D721Med (cell line): ENCODE data around the gene SFT2D2.

Experiments used
- DNase-seq: peaks from one replicate; pipeline ENCODE4 v3.0.0; 2011; ENCODE audit warnings: low spot score; ENCODE audit not compliant: insufficient read length
- FAIRE-seq: peaks from 2 replicates; lab custom pipeline; 2011; peaks lifted over from hg19 to GRCh38; lab: Jason Lieb, UNC
- CTCF ChIP-seq: IDR thresholded peaks from 2 replicates; pipeline ENCODE4 v1.5.1; 2012; ENCODE audit warnings: mild to moderate bottlenecking, control low read depth; ENCODE audit not compliant: insufficient read depth; ENCODE audit errors: missing control alignments

Gene SFT2D2

GRCh38 chr1:168213349-168213748 lies 12.5 kb upstream of the SFT2D2 start:
- DNase-seq (no peak), FAIRE-seq (no peak)
- no peak for TF ChIP-seq CTCF

- DNase-seq, result no peak
- no peak for TF ChIP-seq CTCF
- no peak for FAIRE-seq
Measured at GRCh38 chr1:168216171-168216570, 9.6 kb upstream of the SFT2D2 start.

- no peak for FAIRE-seq
- DNase-seq, result no peak
- TF ChIP-seq CTCF, result no peak
Measured at GRCh38 chr1:168217664-168218063, 8.1 kb upstream of the SFT2D2 start.

- TF ChIP-seq CTCF, result no peak
- no peak for DNase-seq
- FAIRE-seq, result no peak
Measured at GRCh38 chr1:168218658-168219057, 7.1 kb upstream of the SFT2D2 start.

- TF ChIP-seq CTCF, result no peak
- FAIRE-seq (no peak), DNase-seq (no peak)
Measured at GRCh38 chr1:168220470-168220871, 5.3 kb upstream of the SFT2D2 start.

GRCh38 chr1:168221275-168221674 lies 4.5 kb upstream of the SFT2D2 start:
- TF ChIP-seq CTCF, result no peak
- DNase-seq (no peak), FAIRE-seq (no peak)

- TF ChIP-seq CTCF, result no peak
- FAIRE-seq (no peak), DNase-seq (no peak)
Measured at GRCh38 chr1:168223261-168223660, 2.5 kb upstream of the SFT2D2 start.
